Epithelial cell of prostate (primary cell): ENCODE measurements around the gene CAPN15.

Source experiments
- DNase-seq: peaks from one replicate; pipeline ENCODE4 v3.0.0-alpha.2; 2011; ENCODE audit warnings: low read depth, low spot score
- H3K27ac ChIP-seq: fragments of 450-650 bp; 2 replicates; pipeline ENCODE4 v1.5.1; 2017; ENCODE audit warnings: mild to moderate bottlenecking

CAPN15 gene

GRCh38 chr16:558298-559020 lies 30.9 kb downstream of the CAPN15 start:
- no peak overlapping the region for H3K27ac ChIP-seq
- DNase-seq = no peak

DNA sequence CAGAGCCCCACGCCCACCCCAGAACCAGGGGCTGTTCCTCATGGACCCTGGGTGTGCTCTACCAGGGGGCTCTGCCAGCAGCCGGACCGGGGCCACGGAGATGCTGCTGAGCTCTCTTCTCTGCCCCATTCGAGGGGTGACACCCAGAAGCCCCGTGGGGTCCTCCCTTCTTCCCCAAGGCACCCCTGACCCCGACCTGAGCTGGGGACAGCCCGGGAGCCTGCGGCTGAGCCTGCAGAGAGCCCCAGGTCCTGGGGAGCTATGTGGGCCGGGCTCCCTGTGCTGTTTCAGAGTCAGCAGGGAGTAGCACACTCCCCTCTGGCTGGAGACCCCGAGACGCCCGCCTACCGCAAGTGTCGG lies 31.5 kb downstream of the CAPN15 start:
- no peak for DNase-seq
- no peak overlapping the region for H3K27ac ChIP-seq

- DNase-seq = no peak
- H3K27ac ChIP-seq = no peak overlapping the region
Measured at GRCh38 chr16:559411-560203, 32.1 kb downstream of the CAPN15 start.

GRCh38 chr16:560204-560700 lies 32.7 kb downstream of the CAPN15 start, which contains the start of gene PRR35:
Gene PRR35 (plus strand): TSS chr16:560394. CDS start chr16:563295, 2,901 bp downstream.
- no peak within 1 kb of the TSS for H3K27ac ChIP-seq
- DNase-seq = no peak

DNA sequence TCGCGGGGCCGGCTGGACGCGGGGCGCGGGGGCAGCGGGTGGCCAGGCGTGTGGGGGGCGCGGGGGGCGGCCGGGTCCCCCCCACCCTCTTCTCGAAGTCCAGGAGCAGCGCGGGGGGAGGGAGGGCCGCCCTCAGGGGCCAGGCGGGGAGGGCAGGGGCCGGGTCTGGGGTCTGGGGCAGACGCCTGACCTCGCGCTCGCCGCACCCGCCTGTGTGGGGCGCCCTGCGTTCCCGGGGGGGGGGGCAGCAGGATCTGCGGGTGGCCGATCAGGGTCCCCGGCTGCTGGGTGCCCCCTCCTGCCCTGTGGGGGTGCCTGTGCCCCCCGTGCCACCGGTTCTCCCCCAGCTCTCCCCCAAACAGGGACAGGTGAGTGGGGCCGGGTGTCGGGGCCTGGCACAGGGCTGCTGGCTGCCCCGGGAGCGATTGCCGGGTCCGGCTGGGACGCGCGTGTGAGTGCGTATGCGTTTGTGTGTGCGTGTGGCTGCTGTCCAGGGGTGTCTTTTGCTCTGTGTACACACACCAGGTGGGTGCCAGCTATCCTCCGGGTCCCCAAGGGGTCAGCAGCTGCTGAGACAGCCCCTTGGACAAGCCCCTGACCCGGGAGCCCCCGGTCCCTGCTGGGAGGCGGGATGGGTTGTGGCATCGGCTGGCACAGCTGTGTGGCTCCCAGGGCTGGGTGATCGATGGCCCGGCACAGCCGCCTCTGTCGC lies 33.3 kb downstream of the CAPN15 start:
- no peak for DNase-seq
- H3K27ac ChIP-seq = no peak overlapping the region

DNA sequence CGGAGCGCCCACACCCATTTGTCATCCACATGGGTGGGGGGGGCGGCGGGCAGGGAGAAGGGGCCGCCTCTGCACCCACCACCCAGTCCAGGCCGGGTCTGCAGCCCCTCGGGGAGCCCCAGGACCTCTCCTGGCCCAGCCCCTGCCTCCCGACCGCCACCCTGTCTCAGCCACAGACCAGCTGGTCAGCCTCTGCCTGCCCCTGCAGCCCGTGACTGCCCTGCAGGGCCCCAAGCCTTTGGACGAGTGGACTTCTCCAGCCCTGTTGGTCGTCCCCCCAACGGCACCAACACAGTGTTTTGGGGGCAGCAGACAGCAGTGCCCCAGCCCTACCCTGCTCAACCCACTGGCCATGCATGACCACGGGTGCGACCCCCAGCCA lies 33.9 kb downstream of the CAPN15 start:
- DNase-seq = no peak
- H3K27ac ChIP-seq = no peak overlapping the region

GRCh38 chr16:561957-562938 lies 34.7 kb downstream of the CAPN15 start:
- no peak overlapping the region for H3K27ac ChIP-seq
- DNase-seq = no peak

- no peak overlapping the region for H3K27ac ChIP-seq
- no peak for DNase-seq
Measured at GRCh38 chr16:563072-563644, 35.6 kb downstream of the CAPN15 start.

DNA sequence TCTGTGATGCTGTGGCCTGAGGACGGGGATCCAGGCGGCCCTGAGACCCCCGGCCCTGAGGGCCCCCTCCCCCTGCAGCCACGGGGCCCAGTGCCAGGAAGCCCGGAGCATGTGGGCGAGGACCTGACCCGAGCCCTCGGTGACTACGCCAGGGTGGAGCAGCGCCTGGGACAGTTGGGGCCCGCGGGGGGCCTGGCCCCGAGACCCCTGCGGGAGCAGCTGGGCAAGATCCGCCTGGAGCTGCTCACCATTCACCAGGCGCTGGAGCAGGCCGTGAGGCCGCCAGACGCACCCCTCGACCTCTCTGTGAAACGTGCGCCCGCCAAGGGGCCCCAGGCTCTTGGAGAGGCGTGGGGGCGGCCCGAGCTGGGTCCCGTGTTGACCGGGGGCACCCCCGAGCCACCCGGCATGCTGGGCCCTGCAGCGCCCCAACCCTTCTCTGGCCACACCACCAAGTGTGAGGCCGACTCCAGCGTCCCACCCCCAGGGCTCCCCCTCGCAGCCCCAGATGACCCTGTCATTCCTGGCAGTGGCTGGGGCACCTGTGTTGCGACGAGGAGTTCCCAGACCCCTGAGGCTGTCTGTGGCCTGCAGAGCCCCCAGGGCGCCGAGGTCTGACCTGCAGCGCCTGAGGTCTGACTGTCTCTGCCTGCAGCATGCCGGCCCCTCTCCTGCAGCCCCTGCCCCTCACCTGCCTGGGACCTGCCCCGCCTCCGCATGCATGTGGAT lies 37.3 kb downstream of the CAPN15 start:
- no peak for DNase-seq
- no peak overlapping the region for H3K27ac ChIP-seq

- DNase-seq = no peak
- H3K27ac ChIP-seq = no peak overlapping the region
Measured at GRCh38 chr16:565419-566330, 38.2 kb downstream of the CAPN15 start.

DNA sequence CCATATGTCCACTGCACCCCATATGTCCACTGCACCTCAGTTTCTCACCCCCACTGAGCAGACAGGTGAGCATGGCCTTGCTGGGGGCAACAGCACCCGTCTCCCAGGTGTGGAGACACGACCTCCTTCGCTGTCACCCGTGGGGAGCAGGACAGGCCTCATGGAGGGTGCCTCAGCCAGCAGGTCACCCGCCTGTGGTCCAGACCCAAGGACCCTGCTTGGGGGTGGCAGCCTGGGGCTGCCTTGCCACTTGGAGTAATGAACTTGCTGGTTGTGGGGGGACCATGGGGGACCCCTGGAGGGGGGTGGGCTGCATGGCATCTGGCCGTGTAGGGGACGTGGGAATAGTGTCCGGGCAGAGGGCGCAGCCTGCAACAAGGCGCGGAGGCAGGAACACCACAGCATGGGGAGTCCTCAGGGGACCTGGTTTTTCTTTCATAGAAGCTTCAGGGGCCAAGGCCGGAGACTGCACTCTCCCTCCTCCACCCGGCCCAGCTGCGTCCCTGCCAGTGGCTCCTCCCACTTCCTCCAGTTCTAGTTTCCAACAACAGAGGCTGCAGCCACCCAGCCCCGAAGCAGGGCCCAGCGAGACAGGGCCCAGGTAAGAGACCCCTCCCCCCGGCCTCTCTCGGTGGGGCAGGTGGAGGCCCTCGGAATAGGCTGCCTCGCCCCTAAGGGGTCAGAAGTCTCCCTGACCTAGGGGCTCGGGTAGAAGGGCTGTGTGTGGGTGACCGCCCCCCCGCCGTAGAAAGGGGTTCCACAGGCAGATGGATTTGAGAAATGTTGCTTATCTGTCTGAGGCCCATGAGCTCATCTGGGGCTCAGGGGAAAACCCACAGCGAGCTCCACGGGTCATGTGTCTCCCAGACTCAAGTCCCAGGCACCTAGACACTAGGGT lies 39.2 kb downstream of the CAPN15 start, which contains the start of gene NHLRC4:
TSS of gene NHLRC4 (plus strand) at position 531 of the 898 bp plus-strand sequence. CDS start 1,043 bp downstream, outside the sequence.
- H3K27ac ChIP-seq = no peak within 1 kb of the TSS
- no peak for DNase-seq

- H3K27ac ChIP-seq = no peak overlapping the region
- no peak for DNase-seq
Measured at GRCh38 chr16:567373-568256, 40.1 kb downstream of the CAPN15 start.

- DNase-seq = no peak
- H3K27ac ChIP-seq = no peak overlapping the region
Measured at GRCh38 chr16:568401-569258, 41.1 kb downstream of the CAPN15 start.

DNA sequence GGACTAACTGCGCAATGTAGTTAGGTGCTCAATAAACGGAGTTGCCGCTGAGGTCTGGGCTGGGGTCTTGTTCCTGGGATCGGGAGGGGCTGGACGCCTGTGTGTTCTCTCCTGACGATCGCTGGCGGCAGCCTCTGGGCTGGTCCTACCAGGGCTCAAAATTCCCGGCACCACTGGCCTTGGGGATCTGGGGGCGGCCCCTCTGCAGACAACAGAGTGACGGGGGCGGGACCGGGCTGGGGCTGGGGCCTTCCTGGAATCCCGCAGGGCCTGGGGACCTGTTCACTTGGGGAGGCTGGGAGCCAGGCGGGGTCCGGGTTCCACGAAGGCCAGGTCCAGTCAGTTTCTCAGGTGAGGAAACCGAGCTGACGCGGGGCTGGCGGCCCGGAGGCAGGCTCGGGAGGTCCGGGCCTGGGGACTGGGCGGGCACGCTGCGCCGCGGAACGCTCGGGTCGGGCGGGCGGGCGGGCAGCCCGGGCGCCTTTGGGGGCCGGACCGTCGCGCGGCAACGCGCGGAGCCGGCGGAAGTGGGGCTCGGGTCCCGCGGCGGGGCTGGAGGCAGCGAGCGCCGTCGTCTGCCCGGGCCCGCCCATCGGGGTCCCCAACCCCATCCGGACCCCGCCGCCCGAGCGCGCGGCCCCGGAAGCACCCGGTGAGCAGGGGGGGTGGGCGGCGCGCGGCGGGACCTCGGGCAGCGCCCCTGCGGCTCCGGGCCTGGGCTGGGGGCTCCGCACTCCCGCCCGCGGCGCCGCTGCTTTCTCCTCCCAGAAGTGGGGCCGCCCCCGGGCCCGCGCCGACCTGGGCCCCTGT lies 42.1 kb downstream of the CAPN15 start, which contains the start of gene PIGQ:
TSS of gene PIGQ (plus strand) at position 524 of the 810 bp plus-strand sequence. CDS start 4,107 bp downstream, outside the sequence.
- no peak for DNase-seq

More for the DNA sequence above, 42.1 kb downstream of the CAPN15 start, which contains the start of gene PIGQ:
- H3K27ac ChIP-seq = peak within 1 kb of the TSS; percentile 15
